Smooth muscle cell (in vitro differentiated cells): ENCODE measurements around the gene TMEM106A. TPM values are rescaled to one million over a fixed set of nuclear protein-coding genes. Genes with fewer than 3 reads are reported as not detected.
"Not testable (repeated sequence)": the region's sequence is repeated elsewhere in the genome, so short reads cannot be mapped to it uniquely, and the experiment has no call there.

Source experiments
- DNase-seq: peaks from one replicate; lab custom pipeline; 2025; ENCODE audit not compliant: unreplicated experiment; lab: John Stamatoyannopoulos, UW
- H2AFZ ChIP-seq: fragments of 200-600 bp; sonication (generic); 2 replicates; pipeline ENCODE4 v1.6.0; 2016; ENCODE audit warnings: antibody characterized with exemption, low read depth, mild to moderate bottlenecking
- H3F3A ChIP-seq: fragments of 200-600 bp; sonication (generic); 2 replicates; pipeline ENCODE4 v1.6.0; 2017; ENCODE audit warnings: antibody characterized with exemption, low read depth
- H3K27ac ChIP-seq: fragments of 200-600 bp; sonication (generic); 2 replicates; pipeline ENCODE4 v1.5.1; 2016; ENCODE audit warnings: low read depth, mild to moderate bottlenecking
- H3K27me3 ChIP-seq: fragments of 200-600 bp; sonication (generic); 2 replicates; pipeline ENCODE4 v1.6.1; 2016; ENCODE audit warnings: low read depth, mild to moderate bottlenecking
- H3K36me3 ChIP-seq: fragments of 200-600 bp; sonication (generic); 2 replicates; pipeline ENCODE4 v1.5.1; 2016; ENCODE audit warnings: low read depth
- H3K4me1 ChIP-seq: fragments of 200-600 bp; sonication (generic); 2 replicates; pipeline ENCODE4 v1.5.1; 2016; ENCODE audit warnings: low read depth
- H3K4me2 ChIP-seq: fragments of 200-600 bp; sonication (generic); 2 replicates; pipeline ENCODE4 v1.6.0; 2016; ENCODE audit warnings: mild to moderate bottlenecking
- H3K4me3 ChIP-seq: fragments of 200-600 bp; sonication (generic); 2 replicates; pipeline ENCODE4 v1.5.1; 2016; ENCODE audit warnings: mild to moderate bottlenecking
- H3K79me2 ChIP-seq: fragments of 200-600 bp; sonication (generic); 2 replicates; pipeline ENCODE4 v1.6.0; 2016; ENCODE audit warnings: low read depth, mild to moderate bottlenecking
- H3K9ac ChIP-seq: fragments of 200-600 bp; sonication (generic); 2 replicates; pipeline ENCODE4 v1.6.0; 2016; ENCODE audit warnings: low read depth
- H3K9me3 ChIP-seq: fragments of 200-600 bp; sonication (generic); replicated peaks from 2 replicates; pipeline ENCODE4 v1.5.1; 2016; ENCODE audit warnings: low read depth
- H4K20me1 ChIP-seq: fragments of 200-600 bp; sonication (generic); 2 replicates; pipeline ENCODE4 v1.6.0; 2016; ENCODE audit warnings: low read depth
- CTCF ChIP-seq: fragments of 200-600 bp; sonication (generic); IDR thresholded peaks from 2 replicates; pipeline ENCODE4 v1.5.1; 2017; ENCODE audit warnings: borderline replicate concordance, mild to moderate bottlenecking, antibody characterized with exemption; ENCODE audit not compliant: insufficient read depth, poor library complexity, severe bottlenecking
- WGBS: methylation state at CpG from one replicate; pipeline ENCODE4 v1.1.7; 2016; ENCODE audit warnings: low lambda C conversion rate; 5-methylcytosine and 5-hydroxymethylcytosine counted together
- polyA plus RNA-seq: library from polyadenylated mRNA; unstranded; fragments of >200 nt; fragmentation: Nextera tagmentation; extraction: Ambion mirVana; gene quantifications from 2 replicates; pipeline ENCODE4 v1.2.1, GENCODE V29; 2016
- total RNA-seq: library from RNA; depleted of rRNA; stranded (reverse); fragments of >200 nt; gene quantifications from 2 replicates; pipeline ENCODE4 v1.2.3, GENCODE V29; 2014

TMEM106A gene
- total and polyA plus RNA-seq, 2 experiments from 2014 or later = 4.6 to 5.8 TPM

GRCh38 chr17:43176119-43176570 lies 35.5 kb upstream of the TMEM106A start:
- DNase-seq = no peak
- Histone ChIP-seq H3K9me3 (no peaks in the 10 kb centered on the region), H3K79me2 (peaks cover 38% of the 10 kb centered on the region), H3F3A (peaks cover 11% of the 10 kb centered on the region), H3K27me3 (no peaks in the 10 kb centered on the region), H3K4me1 (peaks cover 11% of the 10 kb centered on the region), H3K9ac (no peak overlapping the region), H3K4me3 (peak overlapping the region; percentile 16), H4K20me1 (peaks cover 55% of the 10 kb centered on the region), H2AFZ (no peak overlapping the region), H3K36me3 (peaks cover 19% of the 10 kb centered on the region), H3K27ac (peak overlapping the region; percentile 24), H3K4me2 (no peak overlapping the region)
- no peak for TF ChIP-seq CTCF
- WGBS = 89% methylated on average over 2 of the region's 2 CpGs

GRCh38 chr17:43183921-43184320 lies 27.8 kb upstream of the TMEM106A start:
- DNase-seq = no peak
- Histone ChIP-seq H3K9me3 (no peaks in the 10 kb centered on the region), H3K4me1 (no peaks in the 10 kb centered on the region), H3K4me3 (no peak overlapping the region), H3K36me3 (peaks cover 6% of the 10 kb centered on the region), H3K27me3 (no peaks in the 10 kb centered on the region), H3K9ac (no peak overlapping the region), H3F3A (no peaks in the 10 kb centered on the region), H3K79me2 (no peaks in the 10 kb centered on the region), H2AFZ (no peak overlapping the region), H4K20me1 (peaks cover 20% of the 10 kb centered on the region), H3K27ac (no peak overlapping the region), H3K4me2 (no peak overlapping the region)
- no peak for TF ChIP-seq CTCF
- 99% methylated on average over 3 of the region's 3 CpGs for WGBS

GRCh38 chr17:43186656-43187055 lies 25.0 kb upstream of the TMEM106A start:
- H3K4me3 ChIP-seq, H3K4me2 ChIP-seq, H3K4me1 ChIP-seq, DNase-seq, H3K27me3 ChIP-seq, H3K9ac ChIP-seq, H2AFZ ChIP-seq, H3K27ac ChIP-seq, H3K79me2 ChIP-seq, H3K9me3 ChIP-seq, H4K20me1 ChIP-seq, H3F3A ChIP-seq: not testable (repeated sequence)
- H3K36me3 ChIP-seq = peaks cover 15% of the 10 kb centered on the region
- WGBS = 98% methylated on average over 5 of the region's 5 CpGs

- H4K20me1 ChIP-seq = no peaks in the 10 kb centered on the region
- H3K36me3 ChIP-seq = peaks cover 44% of the 10 kb centered on the region
- H3K4me2 ChIP-seq = no peak overlapping the region
- no peak overlapping the region for H3K27ac ChIP-seq
- no peaks in the 10 kb centered on the region for H3K79me2 ChIP-seq
- no peaks in the 10 kb centered on the region for H3K4me1 ChIP-seq
- no peaks in the 10 kb centered on the region for H3F3A ChIP-seq
- H3K9ac ChIP-seq = no peak overlapping the region
- H3K9me3 ChIP-seq = no peaks in the 10 kb centered on the region
- no peak for DNase-seq
- H3K27me3 ChIP-seq = no peaks in the 10 kb centered on the region
- H2AFZ ChIP-seq = no peak overlapping the region
- WGBS = 98% methylated on average over 5 of the region's 5 CpGs
- no peak for TF ChIP-seq CTCF
- H3K4me3 ChIP-seq = no peak overlapping the region
Measured at GRCh38 chr17:43193251-43193650, 18.4 kb upstream of the TMEM106A start.
